Ishikawa (cell line): ENCODE measurements around the gene FGF1.

Experiments
- CEBPB ChIP-seq: IDR thresholded peaks from 2 replicates; pipeline ENCODE4 v1.6.1; 2012
- CREB1 ChIP-seq: IDR thresholded peaks from 2 replicates; pipeline ENCODE4 v1.6.1; 2012; ENCODE audit warnings: low read depth
- EGR1 ChIP-seq: IDR thresholded peaks from 2 replicates; pipeline ENCODE4 v1.6.1; 2012
- EP300 ChIP-seq: IDR thresholded peaks from 2 replicates; pipeline ENCODE4 v1.6.1; 2012; ENCODE audit warnings: borderline replicate concordance
- FOXM1 ChIP-seq: IDR thresholded peaks from 2 replicates; pipeline ENCODE4 v1.6.1; 2012; ENCODE audit warnings: low read depth, borderline replicate concordance
- RAD21 ChIP-seq: IDR thresholded peaks from 2 replicates; pipeline ENCODE4 v1.6.1; 2012; ENCODE audit warnings: low read depth
- TAF1 ChIP-seq: IDR thresholded peaks from 2 replicates; pipeline ENCODE4 v1.6.1; 2012; ENCODE audit warnings: low read depth, mild to moderate bottlenecking
- TCF12 ChIP-seq: IDR thresholded peaks from 2 replicates; pipeline ENCODE4 v1.6.1; 2012; ENCODE audit warnings: low read depth
- TEAD4 ChIP-seq: IDR thresholded peaks from 2 replicates; pipeline ENCODE4 v1.6.1; 2012
- YY1 ChIP-seq: IDR thresholded peaks from 2 replicates; pipeline ENCODE4 v1.6.1; 2012; ENCODE audit warnings: low read depth
- ZBTB7A ChIP-seq: IDR thresholded peaks from 2 replicates; pipeline ENCODE4 v1.6.1; 2012; ENCODE audit warnings: low read depth
- TF ChIP-seq, protein P1 (sequence below): IDR thresholded peaks from 2 replicates; pipeline ENCODE4 v1.6.1; 2012; ENCODE audit warnings: low read depth, mild to moderate bottlenecking
- TF ChIP-seq, protein P2 (sequence below): IDR thresholded peaks from 2 replicates; pipeline ENCODE4 v1.6.1; 2012

DNA sequence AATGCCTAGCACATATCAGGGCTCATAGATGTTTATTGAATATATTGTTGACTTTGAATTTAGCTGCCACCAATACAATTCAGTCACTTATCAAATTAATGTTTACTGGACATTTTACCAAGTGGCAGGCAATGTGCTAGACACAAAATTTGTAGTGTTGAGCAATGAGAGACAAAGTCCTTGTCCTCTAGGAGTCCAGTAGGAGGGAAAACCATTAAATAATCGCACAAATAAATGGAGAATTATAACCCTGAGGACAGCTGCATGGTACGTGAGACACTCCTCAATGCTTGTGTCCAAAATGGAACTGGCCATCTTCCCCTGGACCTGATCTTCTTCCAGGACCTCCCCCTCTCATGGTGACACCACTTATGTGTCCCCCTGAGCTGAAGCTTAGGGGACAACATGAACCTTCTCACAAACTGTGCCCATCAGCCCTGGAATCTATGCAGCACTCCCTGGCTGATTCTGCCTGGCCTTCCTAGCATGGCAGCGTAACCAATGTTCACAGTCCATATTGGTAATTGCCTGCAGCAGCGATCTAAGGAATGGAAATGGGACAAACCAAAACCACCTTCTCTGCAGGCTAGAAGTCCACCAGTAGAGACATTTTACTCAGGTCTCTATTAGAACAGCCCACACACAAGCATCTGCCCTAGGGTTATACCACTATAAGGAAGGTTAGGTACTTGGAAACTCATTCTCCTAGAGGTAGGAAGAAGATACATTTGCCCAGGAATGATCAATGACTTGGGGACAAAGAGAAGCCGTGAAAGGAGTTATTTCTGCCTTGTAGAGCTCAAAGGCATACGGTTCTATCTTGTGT is 75.5 kb downstream of the FGF1 start:
- TF ChIP-seq, protein P1, sequence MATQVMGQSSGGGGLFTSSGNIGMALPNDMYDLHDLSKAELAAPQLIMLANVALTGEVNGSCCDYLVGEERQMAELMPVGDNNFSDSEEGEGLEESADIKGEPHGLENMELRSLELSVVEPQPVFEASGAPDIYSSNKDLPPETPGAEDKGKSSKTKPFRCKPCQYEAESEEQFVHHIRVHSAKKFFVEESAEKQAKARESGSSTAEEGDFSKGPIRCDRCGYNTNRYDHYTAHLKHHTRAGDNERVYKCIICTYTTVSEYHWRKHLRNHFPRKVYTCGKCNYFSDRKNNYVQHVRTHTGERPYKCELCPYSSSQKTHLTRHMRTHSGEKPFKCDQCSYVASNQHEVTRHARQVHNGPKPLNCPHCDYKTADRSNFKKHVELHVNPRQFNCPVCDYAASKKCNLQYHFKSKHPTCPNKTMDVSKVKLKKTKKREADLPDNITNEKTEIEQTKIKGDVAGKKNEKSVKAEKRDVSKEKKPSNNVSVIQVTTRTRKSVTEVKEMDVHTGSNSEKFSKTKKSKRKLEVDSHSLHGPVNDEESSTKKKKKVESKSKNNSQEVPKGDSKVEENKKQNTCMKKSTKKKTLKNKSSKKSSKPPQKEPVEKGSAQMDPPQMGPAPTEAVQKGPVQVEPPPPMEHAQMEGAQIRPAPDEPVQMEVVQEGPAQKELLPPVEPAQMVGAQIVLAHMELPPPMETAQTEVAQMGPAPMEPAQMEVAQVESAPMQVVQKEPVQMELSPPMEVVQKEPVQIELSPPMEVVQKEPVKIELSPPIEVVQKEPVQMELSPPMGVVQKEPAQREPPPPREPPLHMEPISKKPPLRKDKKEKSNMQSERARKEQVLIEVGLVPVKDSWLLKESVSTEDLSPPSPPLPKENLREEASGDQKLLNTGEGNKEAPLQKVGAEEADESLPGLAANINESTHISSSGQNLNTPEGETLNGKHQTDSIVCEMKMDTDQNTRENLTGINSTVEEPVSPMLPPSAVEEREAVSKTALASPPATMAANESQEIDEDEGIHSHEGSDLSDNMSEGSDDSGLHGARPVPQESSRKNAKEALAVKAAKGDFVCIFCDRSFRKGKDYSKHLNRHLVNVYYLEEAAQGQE, result no peak
- TF ChIP-seq EP300 (no peak), CEBPB (no peak), EGR1 (no peak), TAF1 (no peak), ZBTB7A (no peak), TCF12 (no peak), FOXM1 (no peak), TEAD4 (no peak), RAD21 (no peak), YY1 (no peak), CREB1 (no peak)
- TF ChIP-seq, protein P2, sequence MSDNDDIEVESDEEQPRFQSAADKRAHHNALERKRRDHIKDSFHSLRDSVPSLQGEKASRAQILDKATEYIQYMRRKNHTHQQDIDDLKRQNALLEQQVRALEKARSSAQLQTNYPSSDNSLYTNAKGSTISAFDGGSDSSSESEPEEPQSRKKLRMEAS, result no peak
